IPS-11a (cell line): ENCODE results near the gene RCAN1.
"Not testable (repeated sequence)": the region's sequence is repeated elsewhere in the genome, so short reads cannot be mapped to it uniquely, and the experiment has no call there.

ENCODE experiments used
- H3K4me3 ChIP-seq: one replicate; pipeline ENCODE4 v1.5.1; 2013; ENCODE audit warnings: low read depth, low read length, control low read depth

Gene RCAN1

DNA sequence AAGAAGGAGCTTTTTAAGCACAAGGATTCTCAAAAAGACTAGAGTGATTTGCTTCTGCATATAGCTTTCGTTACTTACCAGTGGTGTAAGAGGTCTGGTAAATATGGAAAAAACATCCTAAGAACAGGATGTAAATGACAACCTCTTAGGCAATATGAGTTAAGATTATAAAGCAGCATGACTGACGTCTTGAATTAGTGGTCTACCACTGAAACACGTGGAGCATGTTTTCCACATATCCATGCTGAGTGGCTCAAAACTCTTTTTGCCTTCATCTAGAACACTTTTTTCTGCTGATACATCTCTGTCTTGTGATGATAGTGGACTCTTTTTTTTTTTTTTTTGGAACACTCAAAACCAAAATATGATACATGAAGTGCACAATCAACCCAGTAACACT lies 44.6 kb downstream of the RCAN1 start:
- H3K4me3 ChIP-seq: no peak overlapping the region

DNA sequence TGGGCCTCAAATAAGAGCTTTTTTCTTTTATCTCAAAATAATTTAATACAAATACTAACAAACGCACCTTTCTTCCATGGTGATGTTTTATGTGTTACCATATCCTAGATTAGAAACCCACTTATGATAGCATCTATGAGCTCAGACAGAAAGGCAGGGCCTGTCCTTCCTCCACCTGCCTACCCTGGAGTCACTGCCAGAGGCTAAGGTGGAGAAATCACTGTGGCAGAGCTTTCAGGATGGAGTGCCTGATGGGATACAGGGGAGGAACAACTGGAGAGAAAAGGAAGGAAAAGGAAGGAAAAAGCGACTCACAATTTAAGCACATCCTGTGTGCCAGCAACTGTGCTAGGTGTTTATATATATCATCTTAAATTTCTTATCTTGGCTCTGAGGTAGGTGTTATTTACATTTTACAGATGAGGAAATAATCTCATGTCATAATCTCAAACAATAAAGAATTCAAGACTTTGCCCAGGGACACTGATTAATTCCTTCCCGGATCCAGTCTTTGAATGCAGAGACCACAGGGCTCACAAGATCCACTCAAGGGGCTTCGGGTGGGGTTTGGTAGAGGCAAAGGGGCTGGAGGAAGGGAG lies 45.4 kb downstream of the RCAN1 start:
- no peak overlapping the region for H3K4me3 ChIP-seq

DNA sequence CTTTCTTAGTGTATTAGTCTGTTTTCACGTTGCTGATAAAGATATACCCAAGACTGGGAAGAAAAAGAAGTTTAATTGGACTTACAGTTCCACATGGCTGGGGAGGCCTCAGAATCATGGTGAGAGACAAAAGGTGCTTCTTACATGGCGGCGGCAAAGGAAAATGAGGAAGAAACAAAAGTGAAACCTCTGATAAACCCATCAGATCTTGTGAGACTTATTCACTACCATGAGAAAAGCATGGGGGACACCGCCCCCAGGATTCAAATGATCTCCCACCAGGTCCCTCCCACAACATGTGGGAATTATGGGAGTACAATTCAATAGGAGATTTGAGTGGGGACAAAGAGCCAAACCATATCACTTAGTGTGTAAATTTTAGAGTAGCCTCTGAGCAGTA lies 46.1 kb downstream of the RCAN1 start:
- H3K4me3 ChIP-seq: not testable (repeated sequence)

DNA sequence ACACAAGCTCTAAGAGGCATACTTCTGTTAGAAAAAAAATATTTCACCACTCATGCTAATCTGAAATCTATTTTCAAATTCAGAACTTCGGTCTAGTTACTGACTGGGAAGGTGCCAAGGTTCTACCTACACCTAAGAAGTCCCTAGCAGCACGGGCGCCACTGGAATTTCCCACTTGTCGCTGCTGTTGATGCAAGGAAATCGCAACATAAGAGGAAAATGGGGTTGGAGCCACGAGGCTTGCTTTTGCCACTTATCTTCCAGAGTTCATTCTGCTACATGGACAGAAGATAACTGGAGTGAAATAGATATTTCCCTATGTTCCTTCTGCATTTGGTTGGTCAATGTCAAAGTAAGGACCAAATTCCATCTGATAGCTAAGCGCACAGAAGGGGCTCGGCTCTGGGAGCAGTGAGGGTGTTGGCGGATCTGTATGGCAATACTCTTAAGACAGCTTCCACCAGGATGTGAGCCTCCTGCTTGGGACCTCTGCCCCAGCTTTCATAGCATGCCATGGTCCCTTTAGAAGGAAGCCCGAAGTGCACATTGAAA lies 47.2 kb downstream of the RCAN1 start:
- no peak overlapping the region for H3K4me3 ChIP-seq

DNA sequence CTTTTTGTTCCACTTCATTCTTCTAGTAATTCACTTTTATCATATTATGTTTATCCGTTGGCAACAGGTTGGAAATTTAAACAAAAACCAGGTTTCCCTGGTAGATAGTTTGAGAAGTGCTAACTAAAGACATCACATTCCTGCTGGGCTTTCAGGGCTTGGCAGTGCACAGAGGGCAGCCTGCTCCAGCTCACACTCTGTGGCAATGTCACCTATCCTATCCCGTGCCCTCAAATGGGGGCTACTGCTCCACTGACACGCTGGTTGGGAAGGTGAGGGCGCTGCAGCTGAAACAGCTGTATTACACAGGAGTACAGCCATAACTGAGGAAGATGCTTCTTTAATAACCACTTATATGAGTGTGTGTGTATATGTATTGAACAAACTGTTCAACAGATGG lies 49.7 kb downstream of the RCAN1 start:
- no peak overlapping the region for H3K4me3 ChIP-seq

DNA sequence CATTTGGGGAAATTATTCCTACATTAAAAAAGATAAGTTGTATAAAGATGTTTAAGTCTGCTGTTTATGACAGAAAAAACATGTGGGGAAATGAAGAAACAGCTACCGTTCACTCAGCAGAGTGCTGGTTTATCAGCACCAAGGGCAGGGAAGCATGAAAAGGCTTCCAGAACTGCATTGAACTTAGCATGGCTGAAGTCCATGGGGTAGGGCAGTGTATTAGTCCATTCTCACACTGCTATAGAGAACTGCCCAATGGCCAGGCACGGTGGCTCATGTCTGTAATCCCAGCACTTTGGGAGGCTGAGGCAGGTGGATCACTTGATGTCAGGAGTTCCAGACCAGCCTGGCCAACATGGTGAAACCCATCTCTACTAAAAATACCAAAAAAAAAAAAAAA lies 51.5 kb downstream of the RCAN1 start:
- H3K4me3 ChIP-seq: not testable (repeated sequence)

DNA sequence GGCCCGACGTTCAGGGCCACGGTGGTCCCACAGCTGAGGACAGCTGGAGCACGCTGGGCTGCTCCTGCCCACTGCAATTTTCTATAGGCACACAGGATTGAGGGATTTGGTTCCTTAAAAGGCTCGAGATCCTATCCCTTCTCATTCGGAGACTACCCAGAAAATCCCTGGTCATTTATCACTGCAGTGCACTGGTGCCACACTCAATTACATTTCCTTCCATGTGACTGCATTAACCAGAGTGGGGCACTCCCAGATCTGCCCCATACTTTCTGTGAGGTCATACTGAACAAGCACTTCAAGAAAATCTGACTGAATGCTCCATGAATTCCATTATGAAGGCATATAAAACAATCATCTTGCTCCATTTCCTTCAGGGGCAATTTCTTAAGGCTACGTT lies 53.1 kb downstream of the RCAN1 start:
- H3K4me3 ChIP-seq: no peak overlapping the region

DNA sequence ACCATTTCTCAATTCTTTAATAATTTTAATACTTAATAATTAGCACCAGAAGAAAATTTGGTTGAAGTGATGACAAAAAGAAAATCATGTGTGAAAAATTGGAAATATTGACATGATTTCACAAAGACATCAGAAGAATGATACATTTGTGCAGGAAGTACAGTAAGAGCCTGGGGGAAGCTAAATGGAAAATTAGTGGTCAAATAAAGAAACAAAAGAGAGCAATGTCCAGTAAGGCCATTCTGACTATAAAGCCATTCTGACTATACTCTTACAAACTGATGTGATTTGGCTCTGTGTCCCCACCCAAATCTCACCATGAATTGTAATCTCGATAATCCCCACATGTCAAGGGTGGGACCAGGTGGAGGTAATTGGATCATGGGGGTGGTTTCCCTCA lies 54.3 kb downstream of the RCAN1 start:
- no peak overlapping the region for H3K4me3 ChIP-seq

DNA sequence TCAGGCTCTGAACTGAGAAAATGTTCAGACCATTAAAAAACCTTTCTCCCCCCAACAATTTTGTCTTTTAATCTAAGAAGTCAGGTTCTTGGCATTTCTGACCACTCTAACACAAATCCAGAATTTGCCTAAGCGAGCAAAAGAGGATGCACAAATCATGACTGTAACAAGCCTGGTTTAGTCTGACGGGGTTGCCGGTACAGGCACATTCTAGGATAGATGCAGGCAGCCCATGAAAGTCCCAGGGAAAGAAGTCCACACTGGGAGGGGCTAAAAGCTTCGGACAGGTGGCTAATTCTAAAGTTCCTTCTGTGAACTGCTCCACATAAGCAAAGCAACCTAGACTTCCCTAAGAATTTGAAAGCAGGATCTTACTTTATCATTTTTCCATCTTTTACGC lies 54.9 kb downstream of the RCAN1 start:
- no peak overlapping the region for H3K4me3 ChIP-seq

DNA sequence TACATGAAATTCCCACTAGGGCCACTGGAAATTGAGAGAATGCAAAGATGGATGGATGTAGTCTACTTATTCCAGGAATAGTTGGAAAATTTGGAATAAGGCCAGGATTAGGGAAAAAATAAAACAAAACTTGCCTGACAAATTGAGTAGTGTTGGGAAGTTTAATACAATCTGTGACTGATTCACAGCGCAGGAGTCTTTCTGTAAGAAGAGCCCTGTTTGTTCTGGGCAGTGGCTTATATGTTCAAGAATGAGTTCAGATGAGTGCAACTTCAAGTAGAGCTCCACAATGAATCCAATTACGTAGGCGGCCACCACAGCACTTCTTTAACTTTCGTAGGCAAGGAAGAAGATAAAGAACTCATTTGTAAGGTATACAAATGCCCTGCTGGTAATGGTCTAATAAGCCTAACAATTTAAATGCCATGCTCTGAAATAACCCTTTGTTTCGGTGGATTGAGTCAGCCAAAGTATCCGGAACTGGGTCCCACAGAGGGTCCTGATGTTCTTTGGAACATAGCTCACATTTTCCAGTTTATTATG lies 55.8 kb downstream of the RCAN1 start:
- no peak overlapping the region for H3K4me3 ChIP-seq

DNA sequence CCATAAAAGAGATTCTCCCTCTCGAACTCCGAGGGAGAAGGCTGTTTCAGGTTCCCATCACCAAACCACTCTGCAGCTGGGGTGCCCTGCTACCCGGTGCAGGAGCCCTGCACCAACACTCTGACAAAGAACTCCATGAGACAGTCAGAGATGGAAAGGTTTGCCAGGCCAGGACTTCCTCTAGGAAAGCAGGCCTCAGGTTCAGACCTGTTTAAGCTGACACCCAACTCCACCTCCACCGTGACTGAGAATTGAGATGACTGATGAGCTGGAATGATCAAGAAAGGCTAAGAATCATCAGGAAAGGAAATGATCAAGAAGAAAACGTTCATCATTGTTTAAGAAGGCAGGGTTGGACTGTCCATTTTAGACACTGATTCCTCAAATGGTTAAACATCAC lies 56.7 kb downstream of the RCAN1 start:
- no peak overlapping the region for H3K4me3 ChIP-seq

DNA sequence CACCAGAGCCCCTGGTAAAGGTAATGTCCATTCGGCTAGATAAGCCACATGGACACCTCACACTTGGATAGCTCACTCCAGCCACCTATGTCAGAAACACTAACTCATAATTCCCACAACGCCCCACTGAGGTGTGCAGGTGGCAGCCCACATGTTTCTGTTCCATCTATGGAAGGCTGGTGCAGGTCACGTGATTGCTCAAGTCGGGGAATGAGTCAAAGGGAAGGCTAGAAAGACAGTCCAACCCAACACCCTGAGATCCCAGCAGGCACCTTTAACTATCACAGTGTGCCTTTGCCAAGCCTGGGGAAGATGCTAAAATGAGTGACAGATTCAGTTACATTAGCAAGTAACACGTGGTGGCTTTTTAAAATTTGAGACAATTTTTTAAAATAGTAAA lies 57.7 kb downstream of the RCAN1 start:
- no peak overlapping the region for H3K4me3 ChIP-seq

DNA sequence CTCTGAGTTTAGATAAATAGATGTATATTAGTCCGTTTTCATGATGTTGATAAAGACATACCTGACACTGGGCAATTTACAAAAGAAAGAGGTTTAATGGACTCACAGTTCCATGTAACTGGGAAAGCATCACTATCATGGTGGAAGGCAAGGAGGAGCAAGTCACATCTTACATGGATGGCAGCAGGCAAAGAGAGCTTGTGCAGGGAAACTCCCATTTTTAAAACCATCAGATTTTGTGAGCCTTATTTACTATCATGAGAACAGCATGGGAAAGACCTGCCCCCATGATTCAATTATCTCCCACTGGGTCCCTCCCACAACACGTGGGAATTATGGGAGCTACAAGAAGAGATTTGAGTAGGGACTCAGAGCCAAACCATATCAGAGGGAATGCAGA lies 60.2 kb downstream of the RCAN1 start:
- H3K4me3 ChIP-seq: not testable (repeated sequence)

DNA sequence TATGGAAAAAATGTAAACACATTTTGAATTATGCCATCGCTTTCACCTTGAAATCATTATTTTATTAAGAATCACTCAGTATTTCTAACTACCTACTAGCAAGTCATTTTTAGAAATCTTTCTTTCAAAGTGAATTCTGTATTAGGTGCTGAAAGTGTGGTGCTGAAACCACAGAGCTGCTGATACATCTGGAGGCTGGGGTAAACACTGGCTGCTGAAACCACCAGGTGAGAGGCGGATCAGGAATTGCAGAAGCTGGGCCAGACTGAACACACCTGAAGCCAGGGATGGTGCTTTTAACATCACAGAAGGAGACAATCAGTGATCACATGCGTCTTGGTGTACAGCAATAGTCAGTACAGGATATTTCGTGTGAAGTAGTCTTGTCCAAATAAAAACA lies 60.7 kb downstream of the RCAN1 start:
- no peak overlapping the region for H3K4me3 ChIP-seq

DNA sequence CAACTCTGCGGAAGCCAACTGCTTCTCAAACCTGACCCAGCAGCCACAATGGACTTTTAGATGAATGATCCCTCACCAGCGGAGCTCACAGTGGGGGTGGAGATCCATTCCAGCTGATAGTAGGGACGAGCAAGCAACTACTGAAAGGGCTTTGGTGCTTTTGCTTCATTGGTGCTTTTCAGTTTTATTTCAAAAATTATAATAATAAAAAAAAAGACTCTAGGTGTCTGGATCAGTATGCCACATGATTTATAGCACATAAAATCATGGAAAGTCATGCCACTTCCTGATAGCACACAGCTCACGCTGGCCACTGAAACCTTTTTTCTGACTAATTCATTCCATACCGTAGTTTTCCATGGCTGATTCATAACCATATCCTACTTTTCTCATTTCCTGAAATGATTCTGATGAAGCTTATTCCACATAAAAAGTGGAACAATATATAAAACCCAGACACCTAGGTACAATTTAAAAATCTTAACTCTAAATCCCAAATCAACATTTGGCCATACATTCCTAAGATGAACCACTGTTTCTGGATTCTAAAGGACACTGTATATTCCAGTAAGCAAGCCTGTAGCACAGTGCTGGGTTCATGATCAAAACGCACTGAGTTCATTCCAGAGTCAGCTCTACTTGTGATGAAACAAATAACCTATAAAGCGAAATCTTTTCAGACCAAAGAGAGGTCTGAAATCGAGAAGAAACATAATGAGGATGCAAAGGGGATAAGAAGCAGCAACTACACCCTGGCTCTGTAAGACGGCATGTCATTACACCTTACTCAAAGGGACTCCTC lies 61.6 kb downstream of the RCAN1 start:
- H3K4me3 ChIP-seq: no peak overlapping the region

DNA sequence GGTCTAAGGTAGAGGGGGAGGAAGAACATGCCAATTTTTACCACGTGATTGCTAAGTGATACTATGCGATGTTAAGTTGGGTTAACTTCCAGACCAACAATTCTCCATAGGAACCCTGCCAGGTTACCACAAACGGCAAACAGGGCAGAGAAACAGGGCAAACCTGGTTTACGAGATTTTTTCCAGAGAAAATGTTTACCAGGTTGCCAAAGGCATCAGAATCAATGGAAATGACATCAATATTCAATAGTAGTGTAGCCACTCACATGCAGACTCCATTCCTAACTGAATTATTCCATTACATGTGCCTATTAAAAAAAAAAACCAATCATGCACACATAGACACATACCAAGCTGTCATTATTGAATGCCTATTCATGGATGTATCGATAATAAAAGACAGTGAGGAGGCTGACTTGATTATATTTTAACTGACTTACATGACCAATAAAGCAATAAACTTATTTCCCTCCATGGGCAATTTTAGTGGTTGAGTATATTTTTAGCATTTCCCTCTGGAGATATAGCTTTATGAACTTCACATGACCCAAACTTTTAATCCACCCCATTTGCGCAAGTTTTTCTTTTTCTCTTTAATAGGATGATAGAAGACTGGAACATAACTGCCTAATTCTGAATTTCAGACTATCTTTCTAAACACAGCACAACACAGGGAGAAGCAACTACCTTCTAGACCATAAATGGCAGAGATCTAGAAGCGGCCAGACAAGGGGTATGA lies 62.4 kb downstream of the RCAN1 start:
- H3K4me3 ChIP-seq: no peak overlapping the region

DNA sequence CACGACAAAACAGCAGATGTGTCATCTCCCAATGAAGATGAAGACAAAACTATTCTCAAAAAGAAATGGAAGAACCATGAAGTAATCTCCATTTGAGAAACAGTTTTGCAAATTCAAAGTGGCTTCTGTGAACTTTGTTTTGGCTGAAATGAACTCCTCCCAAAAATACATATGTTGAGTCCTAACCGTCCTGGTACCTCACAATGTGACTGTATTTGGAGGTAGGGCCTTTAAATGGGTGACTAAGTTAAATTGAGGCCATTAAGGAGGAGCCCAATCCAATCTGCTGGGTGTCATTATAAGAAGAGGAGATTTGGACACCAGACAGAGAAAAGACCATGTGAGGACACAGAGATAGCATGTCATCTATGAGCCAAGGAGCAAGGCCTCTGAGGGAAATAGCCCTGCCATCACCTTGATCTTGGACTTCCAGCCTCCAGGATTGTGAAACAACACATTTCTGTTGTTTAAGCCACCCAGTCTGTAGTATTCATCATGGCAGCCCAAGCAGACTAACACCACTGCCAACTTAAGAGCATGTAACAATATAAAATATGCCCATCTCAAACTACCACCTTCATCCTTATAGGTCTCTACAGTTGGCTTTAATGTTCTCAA lies 64.6 kb downstream of the RCAN1 start:
- no peak overlapping the region for H3K4me3 ChIP-seq

DNA sequence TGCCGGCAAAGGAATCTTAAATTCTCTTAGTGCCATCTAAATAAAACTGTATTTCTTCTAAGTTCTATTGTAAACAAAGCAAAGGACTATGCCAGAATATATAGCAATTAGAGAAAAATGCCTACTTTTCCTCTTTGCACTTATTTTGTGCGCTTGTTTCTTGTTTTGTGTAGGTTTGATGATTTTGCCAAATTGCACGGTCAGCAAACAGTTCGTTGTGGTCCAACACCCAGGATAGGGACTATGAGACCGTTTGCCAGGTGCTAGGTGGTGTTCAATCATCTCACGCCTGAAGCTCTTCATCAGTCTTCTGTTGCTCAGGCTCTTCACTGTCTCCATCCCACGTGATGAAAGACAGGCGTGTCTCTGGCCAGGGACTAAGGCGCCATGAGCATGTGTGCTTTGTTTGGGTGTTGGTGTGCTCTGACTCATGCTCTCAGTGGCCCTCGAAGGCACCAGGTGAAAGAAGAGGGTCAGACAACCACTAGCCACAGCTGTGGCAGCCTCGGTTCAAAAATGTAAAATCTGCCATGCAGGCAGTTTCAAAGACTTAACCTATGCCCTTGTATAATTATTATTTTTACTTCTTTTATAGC lies 66.0 kb downstream of the RCAN1 start:
- H3K4me3 ChIP-seq: no peak overlapping the region

DNA sequence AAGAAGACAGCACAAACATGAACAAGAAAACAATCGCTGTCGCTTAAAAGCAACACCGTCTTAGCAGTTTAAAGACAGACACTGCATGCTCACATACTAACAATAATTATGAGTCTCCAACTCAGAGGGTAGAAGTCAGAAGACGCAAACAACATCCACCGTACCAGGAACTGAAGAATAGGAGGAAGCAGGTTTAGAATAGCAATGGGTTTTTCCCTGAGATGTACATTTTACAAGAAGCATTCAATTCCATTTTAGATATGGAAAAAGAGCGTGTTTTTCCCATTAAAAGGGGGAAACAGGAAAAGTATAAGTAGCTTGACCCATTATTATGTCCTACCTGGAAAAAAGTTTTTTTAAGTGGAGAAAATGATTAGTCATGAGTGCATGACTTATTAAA lies 68.4 kb downstream of the RCAN1 start:
- H3K4me3 ChIP-seq: no peak overlapping the region

DNA sequence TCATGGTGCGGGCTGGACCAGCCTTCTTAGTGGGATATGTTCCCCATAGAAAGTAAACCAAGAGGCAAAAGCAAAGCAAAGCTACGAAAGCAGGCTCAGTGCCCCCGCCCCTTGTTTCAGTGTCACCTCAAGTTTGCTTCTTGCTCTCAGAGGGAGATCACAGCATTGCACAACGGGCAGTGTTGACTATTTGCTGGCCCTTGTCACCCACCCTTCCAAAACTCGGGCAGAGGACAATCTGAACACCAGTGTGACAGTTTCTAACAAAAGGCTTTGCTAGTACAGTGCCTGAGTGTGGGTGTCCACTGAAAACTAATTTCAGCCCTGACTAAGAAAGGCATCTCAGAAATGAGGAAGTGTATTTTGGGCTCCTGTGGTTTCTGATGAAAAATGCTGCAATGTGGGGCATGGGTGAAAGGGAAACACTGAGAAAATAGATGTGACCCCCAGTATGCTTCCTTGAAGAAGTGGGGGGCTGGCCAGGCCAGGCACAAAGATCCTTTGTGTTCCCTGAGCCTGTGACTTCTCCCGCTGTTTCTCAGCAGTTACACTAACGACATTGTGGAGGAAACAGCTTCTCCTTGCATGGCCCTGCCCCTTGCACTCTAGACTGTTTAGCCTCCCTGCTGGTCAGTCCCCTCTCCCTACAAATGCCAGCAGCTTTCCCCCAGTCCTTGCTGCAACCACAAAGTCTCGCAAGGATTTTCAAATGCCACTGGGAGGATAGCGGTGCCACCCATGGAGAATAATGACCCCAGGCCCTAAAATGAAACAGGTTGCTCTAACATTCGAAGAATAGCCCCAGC lies 69.6 kb downstream of the RCAN1 start:
- H3K4me3 ChIP-seq: no peak overlapping the region
